Neural progenitor cell (in vitro differentiated cells): ENCODE data around the gene MYO1E. TPM values are rescaled to one million over a fixed set of nuclear protein-coding genes. Genes with fewer than 3 reads are reported as not detected.

Source experiments
- DNase-seq: peaks from one replicate; pipeline ENCODE4 v3.0.0-alpha.2; 2016; ENCODE audit warnings: low spot score
- H2AFZ ChIP-seq: fragments of 200-600 bp; sonication (generic); replicated peaks from 2 replicates; pipeline ENCODE4 v1.6.1; 2016; ENCODE audit warnings: antibody characterized with exemption
- H3F3A ChIP-seq: fragments of 200-600 bp; sonication (generic); 2 replicates; pipeline ENCODE4 v1.6.1; 2016; ENCODE audit warnings: antibody characterized with exemption, low read depth
- H3K27ac ChIP-seq: fragments of 200-600 bp; sonication (generic); 2 replicates; pipeline ENCODE4 v1.5.1; 2016; ENCODE audit warnings: mild to moderate bottlenecking
- H3K27me3 ChIP-seq: fragments of 200-600 bp; sonication (generic); 2 replicates; pipeline ENCODE4 v1.6.1; 2016; ENCODE audit warnings: mild to moderate bottlenecking, moderate library complexity
- H3K36me3 ChIP-seq: fragments of 200-600 bp; sonication (generic); 2 replicates; pipeline ENCODE4 v1.5.1; 2016
- H3K4me1 ChIP-seq: fragments of 200-600 bp; sonication (generic); 2 replicates; pipeline ENCODE4 v1.6.1; 2016; ENCODE audit warnings: mixed run types
- H3K4me2 ChIP-seq: fragments of 200-600 bp; sonication (generic); 2 replicates; pipeline ENCODE4 v1.6.1; 2016
- H3K4me3 ChIP-seq: fragments of 200-600 bp; sonication (generic); 2 replicates; pipeline ENCODE4 v1.5.1; 2016
- H3K79me2 ChIP-seq: fragments of 200-600 bp; sonication (generic); 2 replicates; pipeline ENCODE4 v1.6.1; 2016; ENCODE audit warnings: low read depth
- H3K9ac ChIP-seq: fragments of 200-600 bp; sonication (generic); 2 replicates; pipeline ENCODE4 v1.6.1; 2016
- H3K9me3 ChIP-seq: fragments of 200-600 bp; sonication (generic); 2 replicates; pipeline ENCODE4 v1.5.1; 2016; ENCODE audit warnings: low read depth
- H4K20me1 ChIP-seq: fragments of 200-600 bp; sonication (generic); 2 replicates; pipeline ENCODE4 v1.6.1; 2016; ENCODE audit warnings: low read depth
- H3K27ac Mint-ChIP-seq: 3 replicates; pipeline ENCODE4 v1.8.0; 2021; ENCODE audit warnings: mixed read lengths
- H3K27me3 Mint-ChIP-seq: 2 replicates; pipeline ENCODE4 v1.8.0; 2022; ENCODE audit warnings: low read depth, mild to moderate bottlenecking, inconsistent platforms, moderate library complexity, mixed read lengths; ENCODE audit not compliant: insufficient read depth
- H3K36me3 Mint-ChIP-seq: 3 replicates; pipeline ENCODE4 v1.8.0; 2021; ENCODE audit warnings: mixed read lengths
- H3K4me1 Mint-ChIP-seq: 3 replicates; pipeline ENCODE4 v1.8.0; 2021; ENCODE audit warnings: mixed read lengths
- H3K4me3 Mint-ChIP-seq: 3 replicates; pipeline ENCODE4 v1.8.0; 2021; ENCODE audit warnings: mild to moderate bottlenecking, moderate library complexity, mixed read lengths
- H3K9me3 Mint-ChIP-seq: 3 replicates; pipeline ENCODE4 v1.8.0; 2020; ENCODE audit warnings: mixed read lengths
- EZH2 ChIP-seq: fragments of 200-600 bp; sonication (generic); IDR thresholded peaks from 2 replicates; pipeline ENCODE4 v1.6.1; 2017; ENCODE audit warnings: antibody characterized with exemption, mild to moderate bottlenecking, moderate library complexity
- EZH2phosphoT487 ChIP-seq: fragments of 200-600 bp; sonication (generic); IDR thresholded peaks from 2 replicates; pipeline ENCODE4 v1.6.1; 2017; ENCODE audit warnings: antibody characterized with exemption
- total RNA-seq: library from RNA; depleted of rRNA; stranded (reverse); fragments of >200 nt; gene quantifications from 2 replicates; pipeline ENCODE4 v1.2.3, GENCODE V29; 2015; ENCODE audit warnings: low replicate concordance
- TF ChIP-seq, protein P1 (sequence below): fragments of 200-600 bp; sonication (generic); IDR thresholded peaks from 2 replicates; pipeline ENCODE4 v1.5.1; 2017; ENCODE audit warnings: antibody characterized with exemption, mild to moderate bottlenecking

MYO1E gene
- total RNA-seq, 1 donor from 2014 or later: 49.7 TPM

DNA sequence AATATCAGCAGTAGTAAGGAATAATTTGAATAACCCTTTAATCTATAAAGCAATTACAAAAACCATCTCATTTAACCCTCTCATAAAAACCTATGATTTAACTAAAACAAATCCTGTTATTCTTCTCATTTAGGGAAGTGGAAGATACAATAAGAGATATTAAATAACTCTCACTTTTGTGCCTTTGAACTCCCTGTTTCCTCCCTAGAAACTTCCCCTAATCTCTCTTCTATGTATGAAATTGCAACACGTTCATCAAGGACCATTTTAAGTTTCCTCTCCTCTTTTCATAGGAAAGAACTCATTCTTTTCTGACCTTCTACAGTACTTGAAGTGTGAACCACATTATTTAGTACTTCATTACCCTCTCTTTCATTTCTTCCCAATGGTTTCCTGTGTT is 46.5 kb upstream of the MYO1E start:
- Histone ChIP-seq H3K4me1 (no peaks in the 10 kb centered on the region), H3K79me2 (no peaks in the 10 kb centered on the region), H3K36me3 (no peaks in the 10 kb centered on the region), H4K20me1 (peaks cover 11% of the 10 kb centered on the region), H3K27me3 (peaks cover 4% of the 10 kb centered on the region), H3K27ac (no peak overlapping the region), H3F3A (no peaks in the 10 kb centered on the region), H2AFZ (no peak overlapping the region), H3K9ac (no peak overlapping the region), H3K4me2 (no peak overlapping the region), H3K9me3 (no peaks in the 10 kb centered on the region), H3K4me3 (no peak overlapping the region)
- TF ChIP-seq EZH2phosphoT487: no peak
- TF ChIP-seq EZH2: no peak
- TF ChIP-seq, protein P1, sequence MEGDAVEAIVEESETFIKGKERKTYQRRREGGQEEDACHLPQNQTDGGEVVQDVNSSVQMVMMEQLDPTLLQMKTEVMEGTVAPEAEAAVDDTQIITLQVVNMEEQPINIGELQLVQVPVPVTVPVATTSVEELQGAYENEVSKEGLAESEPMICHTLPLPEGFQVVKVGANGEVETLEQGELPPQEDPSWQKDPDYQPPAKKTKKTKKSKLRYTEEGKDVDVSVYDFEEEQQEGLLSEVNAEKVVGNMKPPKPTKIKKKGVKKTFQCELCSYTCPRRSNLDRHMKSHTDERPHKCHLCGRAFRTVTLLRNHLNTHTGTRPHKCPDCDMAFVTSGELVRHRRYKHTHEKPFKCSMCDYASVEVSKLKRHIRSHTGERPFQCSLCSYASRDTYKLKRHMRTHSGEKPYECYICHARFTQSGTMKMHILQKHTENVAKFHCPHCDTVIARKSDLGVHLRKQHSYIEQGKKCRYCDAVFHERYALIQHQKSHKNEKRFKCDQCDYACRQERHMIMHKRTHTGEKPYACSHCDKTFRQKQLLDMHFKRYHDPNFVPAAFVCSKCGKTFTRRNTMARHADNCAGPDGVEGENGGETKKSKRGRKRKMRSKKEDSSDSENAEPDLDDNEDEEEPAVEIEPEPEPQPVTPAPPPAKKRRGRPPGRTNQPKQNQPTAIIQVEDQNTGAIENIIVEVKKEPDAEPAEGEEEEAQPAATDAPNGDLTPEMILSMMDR: no peak
- H3K4me3 Mint-ChIP-seq: no peak overlapping the region
- H3K36me3 Mint-ChIP-seq: no peaks in the 10 kb centered on the region
- DNase-seq: no peak
- H3K27ac Mint-ChIP-seq: no peak overlapping the region
- H3K4me1 Mint-ChIP-seq: no peaks in the 10 kb centered on the region
- peaks cover 4% of the 10 kb centered on the region for H3K27me3 Mint-ChIP-seq
- no peaks in the 10 kb centered on the region for H3K9me3 Mint-ChIP-seq

DNA sequence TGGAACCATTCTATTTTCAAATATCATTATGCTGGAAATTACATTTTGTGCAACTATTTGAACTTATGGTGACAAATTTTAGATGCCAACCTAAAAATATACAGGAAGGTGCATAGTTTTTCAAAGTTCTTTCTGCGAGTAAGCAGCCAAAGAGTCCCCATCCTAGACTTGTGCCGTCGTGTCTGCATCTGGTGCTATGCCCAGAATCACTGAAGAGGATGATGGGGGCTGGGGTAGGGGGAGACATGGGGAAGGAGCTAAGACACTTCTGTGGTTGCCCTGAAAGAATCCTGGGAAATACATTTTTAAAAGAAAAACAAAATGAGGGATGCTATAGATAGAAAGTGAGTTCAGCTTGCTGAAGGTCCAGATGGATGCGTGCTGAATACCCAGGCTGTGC is 44.1 kb upstream of the MYO1E start:
- Mint-ChIP-seq H3K4me3 (no peak overlapping the region), H3K9me3 (no peaks in the 10 kb centered on the region), H3K36me3 (no peaks in the 10 kb centered on the region), H3K27ac (no peak overlapping the region), H3K4me1 (no peaks in the 10 kb centered on the region), H3K27me3 (peaks cover 1% of the 10 kb centered on the region)
- TF ChIP-seq, protein P1: no peak
- TF ChIP-seq EZH2 (no peak), EZH2phosphoT487 (no peak)
- Histone ChIP-seq H3K9me3 (no peaks in the 10 kb centered on the region), H4K20me1 (peaks cover 8% of the 10 kb centered on the region), H3K79me2 (no peaks in the 10 kb centered on the region), H3K9ac (no peak overlapping the region), H3K36me3 (no peaks in the 10 kb centered on the region), H3K4me1 (no peaks in the 10 kb centered on the region), H3K4me3 (no peak overlapping the region), H3K27ac (no peak overlapping the region), H3K4me2 (no peak overlapping the region), H3F3A (no peaks in the 10 kb centered on the region), H3K27me3 (peaks cover 4% of the 10 kb centered on the region), H2AFZ (no peak overlapping the region)
- no peak for DNase-seq

DNA sequence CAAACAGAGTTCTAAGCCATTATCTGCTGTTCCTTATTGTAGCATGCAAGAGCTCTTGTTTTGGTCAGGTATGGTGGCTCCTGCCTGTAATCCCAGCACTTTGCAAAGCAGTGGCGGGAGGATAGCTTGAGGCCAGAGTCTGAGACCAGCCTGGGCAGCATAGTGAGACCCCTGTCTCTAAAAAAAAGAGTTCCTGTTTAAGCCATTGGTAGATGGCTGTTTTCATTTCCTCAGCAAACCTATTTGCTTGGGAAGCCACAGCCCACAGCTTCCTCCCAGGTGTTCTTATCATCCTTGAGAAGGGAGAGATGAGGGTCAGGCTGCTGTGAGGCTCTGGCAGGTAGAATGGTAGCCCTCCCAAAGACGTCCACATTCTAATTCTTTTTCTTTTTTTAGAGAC is 40.9 kb upstream of the MYO1E start:
- Mint-ChIP-seq H3K27me3 (peaks cover 5% of the 10 kb centered on the region), H3K9me3 (no peaks in the 10 kb centered on the region), H3K27ac (no peak overlapping the region), H3K4me1 (no peaks in the 10 kb centered on the region), H3K4me3 (no peak overlapping the region), H3K36me3 (no peaks in the 10 kb centered on the region)
- Histone ChIP-seq H3K4me3 (no peak overlapping the region), H3K27ac (no peak overlapping the region), H3K4me1 (no peaks in the 10 kb centered on the region), H3K4me2 (no peak overlapping the region), H3K9me3 (no peaks in the 10 kb centered on the region), H4K20me1 (no peaks in the 10 kb centered on the region), H3K79me2 (no peaks in the 10 kb centered on the region), H2AFZ (no peak overlapping the region), H3K9ac (no peak overlapping the region), H3K27me3 (no peaks in the 10 kb centered on the region), H3F3A (no peaks in the 10 kb centered on the region), H3K36me3 (no peaks in the 10 kb centered on the region)
- DNase-seq: no peak
- TF ChIP-seq EZH2phosphoT487 (no peak), EZH2 (no peak)
- TF ChIP-seq, protein P1: no peak
